IMR-90 (cell line): Measurements from ENCODE around the gene PSORS1C2. TPM values are rescaled to one million over a fixed set of nuclear protein-coding genes. Genes with fewer than 3 reads are reported as not detected.
"Not testable (repeated sequence)": the region's sequence is repeated elsewhere in the genome, so short reads cannot be mapped to it uniquely, and the experiment has no call there.

Source experiments
- ATAC-seq: fragments of 200-7000 bp; cut with Tn5 transposase; 2 replicates; pipeline ENCODE4 v1.9.1; 2020; ENCODE audit warnings: low read depth, mild to moderate bottlenecking, moderate library complexity
- BruUV-seq: library from RNA; stranded (reverse); fragments of 400-500 nt; replicated peaks from 2 replicates; lab custom pipeline; 2021; lab: Mats Ljungman, UMichigan
- CTCF ChIA-PET: fragments of 300-600 bp; formaldehyde crosslinking; extraction: SDS; loops from one replicate; lab custom pipeline; 2021; ENCODE audit warnings: antibody characterized with exemption; lab: Yijun Ruan, JAX
- POLR2A ChIA-PET: fragments of 300-600 bp; sonication (Branson Sonifier 250); formaldehyde crosslinking; loops from one replicate; lab custom pipeline; 2022; ENCODE audit warnings: antibody characterized with exemption; ENCODE audit not compliant: unreplicated experiment; lab: Charles Lee
- DNase-seq: peaks from one replicate; pipeline ENCODE4 v3.0.0; 2013
- H2AFZ ChIP-seq: replicated peaks from 2 replicates; pipeline ENCODE3; 2013; ENCODE audit warnings: low read length, mild to moderate bottlenecking; ENCODE audit not compliant: poor library complexity
- H2AK5ac ChIP-seq: 2 replicates; pipeline ENCODE4 v1.6.1; 2013; ENCODE audit warnings: low read depth, low read length, inconsistent platforms
- H2AK9ac ChIP-seq: replicated peaks from 2 replicates; pipeline ENCODE3; 2013; ENCODE audit warnings: mild to moderate bottlenecking, low read depth, low read length, moderate library complexity; ENCODE audit not compliant: poor library complexity
- H2BK120ac ChIP-seq: 2 replicates; pipeline ENCODE4 v1.6.1; 2013; ENCODE audit warnings: low read depth, low read length, inconsistent platforms
- H2BK15ac ChIP-seq: 3 replicates; pipeline ENCODE4 v1.6.1; 2013; ENCODE audit warnings: low read depth, low read length, inconsistent platforms
- H2BK20ac ChIP-seq: 2 replicates; pipeline ENCODE4 v1.6.1; 2013; ENCODE audit warnings: low read depth, mild to moderate bottlenecking, inconsistent platforms, low read length, moderate library complexity
- H2BK5ac ChIP-seq: 2 replicates; pipeline ENCODE4 v1.6.1; 2013; ENCODE audit warnings: mild to moderate bottlenecking, low read depth, low read length, inconsistent platforms; ENCODE audit not compliant: poor library complexity, severe bottlenecking
- H3K14ac ChIP-seq: replicated peaks from 2 replicates; pipeline ENCODE4 v1.6.1; 2013; ENCODE audit warnings: low read depth, low read length, inconsistent platforms
- H3K18ac ChIP-seq: 2 replicates; pipeline ENCODE4 v1.6.1; 2013; ENCODE audit warnings: low read depth, low read length, control low read depth
- H3K23ac ChIP-seq: 2 replicates; pipeline ENCODE4 v1.6.1; 2013; ENCODE audit warnings: low read depth, low read length, inconsistent platforms
- H3K27ac ChIP-seq: 2 replicates; pipeline ENCODE4 v1.5.1; 2013; ENCODE audit warnings: mild to moderate bottlenecking, control low read depth, low read length; ENCODE audit not compliant: insufficient read depth
- H3K27me3 ChIP-seq: 2 replicates; pipeline ENCODE4 v1.6.1; 2013; ENCODE audit warnings: low read length; ENCODE audit not compliant: control insufficient read depth, insufficient read depth
- H3K36me3 ChIP-seq: 2 replicates; pipeline ENCODE4 v1.6.1; 2013; ENCODE audit warnings: low read length, mixed read lengths; ENCODE audit not compliant: control insufficient read depth, insufficient read depth
- H3K4ac ChIP-seq: 2 replicates; pipeline ENCODE4 v1.6.1; 2013; ENCODE audit warnings: low read depth, low read length, inconsistent platforms
- H3K4me1 ChIP-seq: 2 replicates; pipeline ENCODE4 v1.6.1; 2013; ENCODE audit warnings: low read length, mixed read lengths; ENCODE audit not compliant: control insufficient read depth, insufficient read depth
- H3K4me2 ChIP-seq: 2 replicates; pipeline ENCODE4 v1.6.1; 2013; ENCODE audit warnings: low read depth, mild to moderate bottlenecking, control low read depth, low read length, moderate library complexity
- H3K4me3 ChIP-seq: 2 replicates; pipeline ENCODE4 v1.5.1; 2013; ENCODE audit warnings: low read depth, mild to moderate bottlenecking, control low read depth, low read length, moderate library complexity; ENCODE audit not compliant: insufficient read depth
- H3K56ac ChIP-seq: 2 replicates; pipeline ENCODE4 v1.6.1; 2013; ENCODE audit warnings: low read length, inconsistent platforms; ENCODE audit not compliant: insufficient read depth; ENCODE audit errors: extremely low read depth
- H3K79me1 ChIP-seq, 2 experiments: 2 replicates each; pipeline ENCODE4 v1.6.1; 2013; ENCODE audit warnings: low read length in 2 of 2, inconsistent platforms in 1 of 2, low read depth in 1 of 2
- H3K9ac ChIP-seq: 2 replicates; pipeline ENCODE4 v1.6.1; 2013; ENCODE audit warnings: low read depth, low read length, control low read depth
- H3K9me1 ChIP-seq: 2 replicates; pipeline ENCODE4 v1.6.1; 2013; ENCODE audit warnings: low read length, inconsistent platforms; ENCODE audit not compliant: insufficient read depth
- H3K9me3 ChIP-seq: 2 replicates; pipeline ENCODE4 v1.6.1; 2013; ENCODE audit warnings: low read length; ENCODE audit not compliant: control insufficient read depth, insufficient read depth
- H4K20me1 ChIP-seq: 2 replicates; pipeline ENCODE4 v1.6.1; 2013; ENCODE audit warnings: low read length, inconsistent platforms; ENCODE audit not compliant: insufficient read depth
- H4K5ac ChIP-seq: 2 replicates; pipeline ENCODE4 v1.6.1; 2013; ENCODE audit warnings: mild to moderate bottlenecking, low read depth, low read length, control low read depth
- H4K8ac ChIP-seq, 2 experiments: 2 replicates each; pipeline ENCODE4 v1.6.1; 2013; ENCODE audit warnings: low read depth in 2 of 2, low read length in 2 of 2, control low read depth in 1 of 2, inconsistent platforms in 1 of 2
- H4K91ac ChIP-seq: 2 replicates; pipeline ENCODE4 v1.6.1; 2013; ENCODE audit warnings: low read depth, low read length, inconsistent platforms; ENCODE audit not compliant: insufficient read depth
- BHLHE40 ChIP-seq: fragments of 150-350 bp; IDR thresholded peaks from 2 replicates; pipeline ENCODE4 v1.6.1; 2016; ENCODE audit warnings: mild to moderate bottlenecking, low read depth, low read length
- NFE2L2 ChIP-seq: fragments of 150-350 bp; IDR thresholded peaks from 2 replicates; pipeline ENCODE4 v1.6.1; 2016; ENCODE audit warnings: low read depth, mild to moderate bottlenecking, low read length
- POLR2A ChIP-seq: IDR thresholded peaks from 2 replicates; pipeline ENCODE4 v1.6.1; 2012; ENCODE audit warnings: mild to moderate bottlenecking, low read depth, low read length
- RAD21 ChIP-seq: IDR thresholded peaks from 2 replicates; pipeline ENCODE4 v1.6.1; 2012; ENCODE audit warnings: low read length, improper control_type of control experiment
- RCOR1 ChIP-seq: IDR thresholded peaks from 2 replicates; pipeline ENCODE4 v1.6.1; 2012; ENCODE audit warnings: mild to moderate bottlenecking, low read length, improper control_type of control experiment; ENCODE audit not compliant: insufficient replicate concordance
- RFX5 ChIP-seq: IDR thresholded peaks from 2 replicates; pipeline ENCODE4 v1.8.0; 2012; ENCODE audit warnings: low read depth, mild to moderate bottlenecking, low read length, moderate library complexity
- SMC3 ChIP-seq: fragments of 150-350 bp; IDR thresholded peaks from 2 replicates; pipeline ENCODE4 v1.6.1; 2016; ENCODE audit warnings: low read depth, mild to moderate bottlenecking, antibody characterized with exemption, low read length, moderate library complexity
- WGBS, 2 experiments: methylation state at CpG; one replicate each; pipeline versions ENCODE4 v1.1.5 to v1.1.7; 2013; ENCODE audit warnings: missing lambda C conversion rate in 2 of 2; ENCODE audit not compliant: insufficient read length in 1 of 2; ENCODE audit errors: extremely low coverage in 2 of 2; 5-methylcytosine and 5-hydroxymethylcytosine counted together
- dilution Hi-C: fragments of 300-500 bp; cut with HindIII; formaldehyde crosslinking; loops from one replicate; pipeline ENCODE4 v1.14.3; 2018; ENCODE audit warnings: low sequenced_read_pairs; ENCODE audit not compliant: unreplicated experiment
- in situ Hi-C: fragments of 300-500 bp; cut with MboI; formaldehyde crosslinking; loops from 3 replicates; pipeline ENCODE4 v1.14.3; 2019; ENCODE audit warnings: low sequenced_read_pairs, inconsistent platforms, mixed read lengths
- intact Hi-C: fragments of 100-400 bp; cut with micrococcal nuclease; formaldehyde crosslinking; loops from 2 replicates; pipeline ENCODE4 v1.10.0; 2022
- polyA plus RNA-seq, 3 experiments: library from polyadenylated mRNA; depleted of rRNA; stranded (reverse); fragments of >200 nt; gene quantifications; 2 replicates each; pipeline ENCODE4 v1.2.3, GENCODE V29; 2012; ENCODE audit warnings: low replicate concordance in 1 of 3
- total RNA-seq: library from RNA; depleted of rRNA; stranded (reverse); fragments of >200 nt; gene quantifications from 2 replicates; pipeline ENCODE4 v1.2.3, GENCODE V29; 2012

Gene PSORS1C2
- total and polyA plus RNA-seq, 2 of the 4 experiments (the other 2 are of a cell fraction), result not detected

DNA sequence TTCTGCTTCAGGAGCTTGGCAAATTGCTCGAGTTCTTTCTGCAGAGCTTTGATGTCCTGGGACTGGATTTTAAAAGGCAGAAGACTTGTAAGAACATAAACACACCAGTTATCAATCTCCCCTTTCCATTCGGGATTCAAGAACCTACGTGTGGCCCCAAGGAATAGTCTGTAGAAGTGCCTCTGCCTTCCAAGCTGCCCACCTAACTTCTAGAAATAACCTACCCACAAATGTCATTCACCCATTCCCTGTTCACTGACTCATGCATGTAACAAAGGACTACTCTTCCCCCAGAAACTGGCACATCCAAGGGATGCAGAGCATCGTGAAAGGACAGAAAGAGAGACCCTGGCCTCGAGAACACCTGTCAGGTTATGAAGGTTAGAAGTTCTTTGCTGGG, 27.1 kb upstream of the PSORS1C2 start:
- no peak overlapping the region for H3K4ac ChIP-seq
- H4K5ac ChIP-seq, result no peak overlapping the region
- CTCF ChIA-PET, result interaction anchor here (1.1 kb wide), 1 partner anchor 20 kb away, joined by 3 read pairs; no protein-coding TSS in a partner anchor
- no peak overlapping the region for H2BK15ac ChIP-seq
- no peak overlapping the region for H3K14ac ChIP-seq
- H3K9me1 ChIP-seq, result peaks cover 4% of the 10 kb centered on the region
- no peak overlapping the region for H2BK120ac ChIP-seq
- no peak overlapping the region for H4K91ac ChIP-seq
- peaks cover 4% of the 10 kb centered on the region for H4K20me1 ChIP-seq
- no peak overlapping the region for H3K4me3 ChIP-seq
- H2AFZ ChIP-seq, result no peak overlapping the region
- TF ChIP-seq RFX5 (no peak), RCOR1 (no peak), RAD21 (no peak), SMC3 (no peak), POLR2A (no peak), BHLHE40 (no peak), NFE2L2 (no peak)
- no peak for DNase-seq
- H3K18ac ChIP-seq, result no peak overlapping the region
- H2AK9ac ChIP-seq, result no peak overlapping the region
- no peaks in the 10 kb centered on the region for H3K4me1 ChIP-seq
- POLR2A ChIA-PET, result no interaction called here
- H3K27me3 ChIP-seq, result no peaks in the 10 kb centered on the region
- no peak overlapping the region for H4K8ac ChIP-seq
- dilution Hi-C loops (no loop called here), in situ Hi-C loops (no loop called here), intact Hi-C loops (no loop called here)
- BruUV-seq, result no TSS peak
- no peaks in the 10 kb centered on the region for H3K9me3 ChIP-seq
- H2BK5ac ChIP-seq, result no peak overlapping the region
- WGBS, 2 experiments, result 83% methylated on average over 1 of the region's 5 CpGs; no CpG with 5 or more reads in 1 of the 2 experiments
- H2BK20ac ChIP-seq, result no peak overlapping the region
- no peak overlapping the region for H3K56ac ChIP-seq
- no peak for ATAC-seq
- no peak overlapping the region for H3K23ac ChIP-seq
- no peak overlapping the region for H3K9ac ChIP-seq
- H2AK5ac ChIP-seq, result no peak overlapping the region
- H3K36me3 ChIP-seq, result no peaks in the 10 kb centered on the region; the same call in 1 of the 2 replicates
- H3K79me1 ChIP-seq, result peaks cover 0 to 20% of the 10 kb centered on the region in 2 experiments; a peak in 2 of 4 replicates
- H3K4me2 ChIP-seq, result no peak overlapping the region
- no peak overlapping the region for H3K27ac ChIP-seq

DNA sequence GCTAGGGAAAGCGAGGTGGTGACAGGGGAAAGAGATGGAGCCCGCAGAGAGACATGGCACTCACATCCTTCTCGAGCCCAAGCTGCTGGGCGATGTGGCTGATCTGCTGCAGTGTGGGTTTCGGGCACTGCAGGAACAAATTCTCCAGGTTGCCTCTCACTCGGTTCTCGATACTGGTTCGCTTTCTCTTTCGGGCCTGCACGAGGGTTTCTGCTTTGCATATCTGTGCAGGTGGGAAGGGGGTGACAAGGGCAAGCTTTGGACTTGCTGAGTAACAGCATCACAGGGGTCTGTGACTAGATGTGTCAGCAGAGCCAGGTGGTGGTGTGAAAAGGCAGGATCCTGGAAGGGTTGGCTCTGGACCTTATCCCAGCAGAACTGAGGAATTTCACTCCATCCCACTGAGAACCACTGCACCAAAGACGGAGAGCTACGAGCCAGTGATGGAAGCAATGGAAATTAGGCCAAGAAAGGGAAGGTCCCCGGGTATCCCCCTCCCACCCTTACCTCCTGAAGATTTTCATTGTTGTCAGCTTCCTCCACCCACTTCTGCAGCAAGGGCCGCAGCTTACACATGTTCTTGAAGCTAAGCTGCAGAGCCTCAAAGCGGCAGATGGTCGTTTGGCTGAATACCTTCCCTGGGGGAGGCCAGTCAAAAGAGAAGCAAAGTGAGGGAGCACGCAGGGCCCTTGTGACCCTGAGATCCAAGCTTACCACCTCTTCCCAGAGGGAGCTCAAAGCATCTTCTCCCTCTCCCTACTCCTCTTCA, 26.4 kb upstream of the PSORS1C2 start:
- H3K4me2 ChIP-seq, in situ Hi-C loops, BruUV-seq, H3K9ac ChIP-seq, POLR2A ChIA-PET, ATAC-seq, H2AK9ac ChIP-seq, H3K9me1 ChIP-seq, H3K14ac ChIP-seq, H4K91ac ChIP-seq, H4K5ac ChIP-seq, intact Hi-C loops, H3K27me3 ChIP-seq, H3K9me3 ChIP-seq, H2AK5ac ChIP-seq, DNase-seq, H3K4me1 ChIP-seq, H2BK5ac ChIP-seq, H2BK20ac ChIP-seq, H3K4me3 ChIP-seq, H2BK120ac ChIP-seq, H3K56ac ChIP-seq, H3K36me3 ChIP-seq, H2AFZ ChIP-seq, H4K8ac ChIP-seq, H3K23ac ChIP-seq, H4K20me1 ChIP-seq, dilution Hi-C loops, H3K4ac ChIP-seq, H3K27ac ChIP-seq, H3K18ac ChIP-seq, H2BK15ac ChIP-seq: not testable (repeated sequence)
- CTCF ChIA-PET, result interaction anchor here (1.1 kb wide), 1 partner anchor 21 kb away, joined by 3 read pairs; no protein-coding TSS in a partner anchor
- peaks cover under 1 to 20% of the 10 kb centered on the region in 2 experiments; a peak in 3 of 4 replicates for H3K79me1 ChIP-seq
- WGBS, 2 experiments, result 100% methylated on average over 2 of the region's 17 CpGs; no CpG with 5 or more reads in 1 of the 2 experiments
